Measurements from ENCODE around the gene MED25.

The MED25 gene

GRCh38 chr19:49845414-49845813 is 27.3 kb downstream of the MED25 start:
- DNase-seq = no peak

GRCh38 chr19:49846408-49846807 is 28.3 kb downstream of the MED25 start:
- DNase-seq = no peak

- no peak for DNase-seq
Observed at GRCh38 chr19:49847731-49848696, 29.9 kb downstream of the MED25 start.

GRCh38 chr19:49848938-49849337 is 30.8 kb downstream of the MED25 start:
- DNase-seq = no peak

GRCh38 chr19:49849433-49850220 is 31.5 kb downstream of the MED25 start:
- no peak for DNase-seq

GRCh38 chr19:49850221-49850486 is 32.1 kb downstream of the MED25 start:
- no peak for DNase-seq

GRCh38 chr19:49850487-49851342 is 32.6 kb downstream of the MED25 start, which contains the start of gene PTOV1:
Gene PTOV1 (plus strand): TSS chr19:49851159.
- DNase-seq = peak; percentile 89 to 91

GRCh38 chr19:49851456-49852259 is 33.6 kb downstream of the MED25 start:
- peak in 1 of 2 donors; percentile 44 for DNase-seq

- no peak for DNase-seq
Observed at GRCh38 chr19:49852631-49853126, 34.6 kb downstream of the MED25 start.

GRCh38 chr19:49853852-49854377 is 35.8 kb downstream of the MED25 start:
- no peak for DNase-seq

- no peak for DNase-seq
Observed at GRCh38 chr19:49854378-49855263, 36.5 kb downstream of the MED25 start.

- DNase-seq = no peak
Observed at GRCh38 chr19:49855277-49855675, 37.2 kb downstream of the MED25 start.

GRCh38 chr19:49855676-49856573 is 37.8 kb downstream of the MED25 start:
- no peak for DNase-seq

- no peak for DNase-seq
Observed at GRCh38 chr19:49856574-49857021, 38.5 kb downstream of the MED25 start.

GRCh38 chr19:49857061-49857837 is 39.2 kb downstream of the MED25 start:
- peak in 1 of 2 donors; percentile 25 for DNase-seq

- no peak for DNase-seq
Observed at GRCh38 chr19:49857838-49858087, 39.7 kb downstream of the MED25 start.

- DNase-seq = no peak
Observed at GRCh38 chr19:49858088-49858985, 40.2 kb downstream of the MED25 start.
